ENCODE measurements around the gene TMOD2. TPM values are rescaled to one million over a fixed set of nuclear protein-coding genes. Genes with fewer than 3 reads are reported as not detected.

Gene TMOD2
- total and polyA plus RNA-seq, 2 of the 8 experiments (the other 6 are each of a cell fraction or from before 2014, with no cell fraction given), result 0.80 to 6.5 TPM

- WGBS, 2 experiments (ENCODE audit: extremely low coverage in 1 of 2, insufficient coverage in 1 of 2, insufficient read length in 1 of 2, insufficient replicate concordance in 2 of 2, low coverage in 1 of 2, low lambda C conversion rate in 2 of 2, missing lambda C conversion rate in 1 of 2), result 82% methylated on average over 3 of the region's 3 CpGs; no CpG with 5 or more reads in 1 of the 2 experiments
- no peak overlapping the region for H4K5ac ChIP-seq (ENCODE audit: insufficient read length, low read depth, low read length)
- H3K4me1 ChIP-seq (replicated peaks in 1 of 4; ENCODE audit: control insufficient read depth in 3 of 4, insufficient read depth in 4 of 4, low read length in 3 of 4), result no peaks in the 10 kb centered on the region
- no peak overlapping the region; the same call in 1 of the 2 replicates for H2AFZ ChIP-seq (ENCODE audit: low read length)
- no peak overlapping the region for H4K91ac ChIP-seq (replicated peaks; ENCODE audit: insufficient read length, low read length)
- no peak for DNase-seq (ENCODE audit: low read depth in 1 of 2, low spot score in 2 of 2)
- no peak overlapping the region for H2BK20ac ChIP-seq (ENCODE audit: low read length)
- H3K23ac ChIP-seq (ENCODE audit: insufficient read length), result no peak overlapping the region
- H3K27me3 ChIP-seq (replicated peaks in 1 of 4; ENCODE audit: control insufficient read depth in 3 of 4, extremely low read depth in 1 of 4, insufficient read depth in 3 of 4, low read length in 3 of 4), result no peaks in the 10 kb centered on the region
- no peaks in the 10 kb centered on the region for H3K79me2 ChIP-seq (ENCODE audit: control insufficient read depth in 1 of 2, insufficient read depth in 2 of 2, low read length in 2 of 2)
- H3K79me1 ChIP-seq (ENCODE audit: low read depth, low read length), result no peaks in the 10 kb centered on the region
- no peak overlapping the region for H2BK15ac ChIP-seq (ENCODE audit: low read length)
- H3K4me3 ChIP-seq (ENCODE audit: extremely low read depth in 1 of 4, insufficient read depth in 2 of 4, low read depth in 3 of 4, low read length in 4 of 4), result no peak overlapping the region
- FAIRE-seq, result no peak
- peaks cover 0 to 8% of the 10 kb centered on the region in 2 experiments; a peak in 2 of 4 replicates for H3K9me3 ChIP-seq (ENCODE audit: insufficient read depth in 2 of 2, low read depth in 1 of 2, low read length in 1 of 2)
- no peaks in the 10 kb centered on the region for H3K36me3 ChIP-seq (ENCODE audit: control insufficient read depth in 2 of 4, insufficient read depth in 4 of 4, low read length in 3 of 4)
- H4K8ac ChIP-seq (ENCODE audit: extremely low read depth, insufficient read depth, low read length), result no peak overlapping the region
- H2AK5ac ChIP-seq (ENCODE audit: low read depth, low read length), result no peak overlapping the region
- no peak overlapping the region for H3K18ac ChIP-seq (ENCODE audit: extremely low read depth, low read length)
- no peak overlapping the region for H2BK120ac ChIP-seq (replicated peaks; ENCODE audit: low read depth, low read length)
- no peak overlapping the region for H3K4ac ChIP-seq (replicated peaks; ENCODE audit: insufficient read length, low read depth, low read length)
- H3K56ac ChIP-seq (replicated peaks; ENCODE audit: insufficient read length, low read depth, low read length), result no peak overlapping the region
- no peak overlapping the region for H3K27ac ChIP-seq (ENCODE audit: low read depth, low read length)
- H3K14ac ChIP-seq (ENCODE audit: insufficient read length), result no peak overlapping the region
- no peaks in the 10 kb centered on the region for H3K23me2 ChIP-seq (ENCODE audit: low read depth, low read length)
- H4K20me1 ChIP-seq (replicated peaks in 1 of 2; ENCODE audit: control insufficient read depth in 1 of 2, insufficient read depth in 2 of 2, low read length in 2 of 2), result no peaks in the 10 kb centered on the region
- CTCF ChIA-PET (ENCODE audit: partially characterized antibody), result interaction anchor here (1.2 kb wide), 1 partner anchor 70 kb away, joined by 3 read pairs; no protein-coding TSS in a partner anchor
- no peak overlapping the region for H3K4me2 ChIP-seq (ENCODE audit: insufficient read depth in 1 of 2, low read depth in 2 of 2, low read length in 2 of 2)
- H2BK5ac ChIP-seq (ENCODE audit: low read depth, low read length), result no peak overlapping the region
- no peak overlapping the region for H3K9ac ChIP-seq (replicated peaks in 1 of 4; ENCODE audit: extremely low read depth in 1 of 4, low read depth in 3 of 4, low read length in 3 of 4)
- POLR2A ChIA-PET (ENCODE audit: partially characterized antibody), result no interaction called here
- H2BK12ac ChIP-seq (ENCODE audit: low read depth, low read length), result no peak overlapping the region
- no peak for TF ChIP-seq SIX5 (IDR thresholded peaks at IDR 0.05; ENCODE audit: low read depth, low read length)
- no peak for TF ChIP-seq SIN3A (conservative IDR thresholded peaks at IDR 0.05 in 1 of 2, IDR thresholded peaks at IDR 0.05 in 1 of 2; ENCODE audit: low read depth in 1 of 2, low read length in 2 of 2)
- TF ChIP-seq EGR1 (IDR thresholded peaks at IDR 0.05; ENCODE audit: borderline replicate concordance, low read depth, low read length), result no peak
- no peak for TF ChIP-seq KDM4A (IDR thresholded peaks at IDR 0.05; ENCODE audit: low read depth, low read length, severe bottlenecking)
- no peak for TF ChIP-seq TAF1 (IDR thresholded peaks at IDR 0.05; ENCODE audit: low read depth, low read length)
- TF ChIP-seq SP2 (IDR thresholded peaks at IDR 0.05; ENCODE audit: low read length), result no peak
- TF ChIP-seq SRF (IDR thresholded peaks at IDR 0.05; ENCODE audit: low read depth, low read length), result no peak
- no peak for TF ChIP-seq CBX8 (IDR thresholded peaks at IDR 0.05; ENCODE audit: borderline replicate concordance, low read depth, low read length)
- no peak for TF ChIP-seq HDAC2 (IDR thresholded peaks at IDR 0.05; ENCODE audit: borderline replicate concordance in 1 of 2, low read depth in 2 of 2, low read length in 2 of 2)
- TF ChIP-seq ASH2L (IDR thresholded peaks at IDR 0.05; ENCODE audit: low read length), result no peak
- TF ChIP-seq KDM5A (IDR thresholded peaks at IDR 0.05; ENCODE audit: low read length), result no peak
- TF ChIP-seq USF2 (IDR thresholded peaks at IDR 0.05; ENCODE audit: low read length), result no peak
- no peak for TF ChIP-seq HDAC6 (IDR thresholded peaks at IDR 0.05; ENCODE audit: low read depth, low read length)
- no peak for TF ChIP-seq NRF1 (IDR thresholded peaks at IDR 0.05; ENCODE audit: low read depth, low read length)
Measured at GRCh38 chr15:51818150-51818549, 66.8 kb downstream of the TMOD2 start.

Measured in H1 (cell line).